ENCODE results near the gene ZNF335.

ZNF335 gene

GRCh38 chr20:45962031-45962755, 9.8 kb downstream of the ZNF335 start:
- no peaks in the 10 kb centered on the region for H3K79me2 ChIP-seq (ENCODE audit: control insufficient read depth, insufficient read depth, low read length)
- no peak overlapping the region for H3K4me3 ChIP-seq (ENCODE audit: low read length)
- H3K4ac ChIP-seq (ENCODE audit: low read depth, low read length) = no peak overlapping the region
- no peak overlapping the region for H3K18ac ChIP-seq (ENCODE audit: low read length)
- no peak overlapping the region for H3K4me2 ChIP-seq (ENCODE audit: low read length)
- no peak overlapping the region for H2BK120ac ChIP-seq (ENCODE audit: low read depth, low read length)
- no peak for DNase-seq
- no peak overlapping the region for H2BK5ac ChIP-seq (ENCODE audit: low read length)
- H3K4me1 ChIP-seq (ENCODE audit: control insufficient read depth, low read depth, low read length) = no peaks in the 10 kb centered on the region
- H3K23ac ChIP-seq (ENCODE audit: low read length) = no peak overlapping the region
- H4K8ac ChIP-seq (ENCODE audit: low read depth, low read length) = no peak overlapping the region
- no peak overlapping the region for H2BK15ac ChIP-seq (replicated peaks; ENCODE audit: low read depth)
- no peaks in the 10 kb centered on the region for H3K27me3 ChIP-seq (ENCODE audit: insufficient read depth, low read length, poor library complexity)
- H3K27ac ChIP-seq (ENCODE audit: low read depth, low read length) = no peak overlapping the region
- H2AK5ac ChIP-seq (ENCODE audit: low read length) = no peak overlapping the region
- H3K9ac ChIP-seq (ENCODE audit: low read length) = no peak overlapping the region
- no CpG with 5 or more reads among the region's 26 CpGs for WGBS (ENCODE audit: extremely low coverage, insufficient coverage, low lambda C conversion rate)
- H3K79me1 ChIP-seq (ENCODE audit: low read length) = no peaks in the 10 kb centered on the region
- no peak overlapping the region for H4K5ac ChIP-seq (ENCODE audit: low read length)
- H3K36me3 ChIP-seq (ENCODE audit: control insufficient read depth, insufficient read depth, low read length) = peaks cover 19% of the 10 kb centered on the region
- no peak overlapping the region for H3K56ac ChIP-seq (ENCODE audit: low read length)

- no peak overlapping the region for H2BK120ac ChIP-seq (ENCODE audit: low read depth, low read length)
- no peaks in the 10 kb centered on the region for H3K79me1 ChIP-seq (ENCODE audit: low read length)
- no peaks in the 10 kb centered on the region for H3K4me1 ChIP-seq (ENCODE audit: control insufficient read depth, low read depth, low read length)
- DNase-seq = no peak
- H4K5ac ChIP-seq (ENCODE audit: low read length) = no peak overlapping the region
- no peak overlapping the region for H3K56ac ChIP-seq (ENCODE audit: low read length)
- H4K8ac ChIP-seq (ENCODE audit: low read depth, low read length) = no peak overlapping the region
- no peak overlapping the region for H3K23ac ChIP-seq (ENCODE audit: low read length)
- no peak overlapping the region for H3K4ac ChIP-seq (ENCODE audit: low read depth, low read length)
- H3K79me2 ChIP-seq (ENCODE audit: control insufficient read depth, insufficient read depth, low read length) = no peaks in the 10 kb centered on the region
- H3K27ac ChIP-seq (ENCODE audit: low read depth, low read length) = no peak overlapping the region
- H2BK5ac ChIP-seq (ENCODE audit: low read length) = no peak overlapping the region
- H3K27me3 ChIP-seq (ENCODE audit: insufficient read depth, low read length, poor library complexity) = no peaks in the 10 kb centered on the region
- H2AK5ac ChIP-seq (ENCODE audit: low read length) = no peak overlapping the region
- no peak overlapping the region for H3K4me2 ChIP-seq (ENCODE audit: low read length)
- no CpG with 5 or more reads among the region's 14 CpGs for WGBS (ENCODE audit: extremely low coverage, insufficient coverage, low lambda C conversion rate)
- no peak overlapping the region for H3K18ac ChIP-seq (ENCODE audit: low read length)
- H3K36me3 ChIP-seq (ENCODE audit: control insufficient read depth, insufficient read depth, low read length) = peaks cover 18% of the 10 kb centered on the region
- H3K4me3 ChIP-seq (ENCODE audit: low read length) = no peak overlapping the region
- H2BK15ac ChIP-seq (replicated peaks; ENCODE audit: low read depth) = no peak overlapping the region
- no peak overlapping the region for H3K9ac ChIP-seq (ENCODE audit: low read length)
These were observed 11.9 kb downstream of the ZNF335 start for GRCh38 chr20:45959956-45960630.

GRCh38 chr20:45959126-45959525, 12.9 kb downstream of the ZNF335 start:
- Histone ChIP-seq H3K27me3 (ENCODE audit: insufficient read depth, low read length, poor library complexity) (no peaks in the 10 kb centered on the region), H4K5ac (ENCODE audit: low read length) (no peak overlapping the region), H3K4me3 (ENCODE audit: low read length) (no peak overlapping the region), H4K8ac (ENCODE audit: low read depth, low read length) (no peak overlapping the region), H3K4ac (ENCODE audit: low read depth, low read length) (no peak overlapping the region), H3K9ac (ENCODE audit: low read length) (no peak overlapping the region), H3K56ac (ENCODE audit: low read length) (no peak overlapping the region), H2BK5ac (ENCODE audit: low read length) (no peak overlapping the region), H3K36me3 (ENCODE audit: control insufficient read depth, insufficient read depth, low read length) (peaks cover 18% of the 10 kb centered on the region), H3K4me1 (ENCODE audit: control insufficient read depth, low read depth, low read length) (no peaks in the 10 kb centered on the region), H3K79me2 (ENCODE audit: control insufficient read depth, insufficient read depth, low read length) (no peaks in the 10 kb centered on the region), H2BK15ac (replicated peaks; ENCODE audit: low read depth) (no peak overlapping the region), H3K23ac (ENCODE audit: low read length) (no peak overlapping the region), H3K27ac (ENCODE audit: low read depth, low read length) (no peak overlapping the region), H2AK5ac (ENCODE audit: low read length) (no peak overlapping the region), H3K4me2 (ENCODE audit: low read length) (no peak overlapping the region), H3K79me1 (ENCODE audit: low read length) (no peaks in the 10 kb centered on the region), H3K18ac (ENCODE audit: low read length) (no peak overlapping the region), H2BK120ac (ENCODE audit: low read depth, low read length) (no peak overlapping the region)
- no CpG with 5 or more reads among the region's 16 CpGs for WGBS (ENCODE audit: extremely low coverage, insufficient coverage, low lambda C conversion rate)
- DNase-seq = no peak

GRCh38 chr20:45958593-45958992, 13.4 kb downstream of the ZNF335 start:
- Histone ChIP-seq H3K56ac (ENCODE audit: low read length) (no peak overlapping the region), H3K23ac (ENCODE audit: low read length) (no peak overlapping the region), H3K4me1 (ENCODE audit: control insufficient read depth, low read depth, low read length) (no peaks in the 10 kb centered on the region), H4K5ac (ENCODE audit: low read length) (no peak overlapping the region), H3K79me2 (ENCODE audit: control insufficient read depth, insufficient read depth, low read length) (no peaks in the 10 kb centered on the region), H3K36me3 (ENCODE audit: control insufficient read depth, insufficient read depth, low read length) (peaks cover 18% of the 10 kb centered on the region), H3K4me2 (ENCODE audit: low read length) (no peak overlapping the region), H2BK5ac (ENCODE audit: low read length) (no peak overlapping the region), H3K9ac (ENCODE audit: low read length) (no peak overlapping the region), H2BK15ac (replicated peaks; ENCODE audit: low read depth) (no peak overlapping the region), H2BK120ac (ENCODE audit: low read depth, low read length) (no peak overlapping the region), H3K79me1 (ENCODE audit: low read length) (no peaks in the 10 kb centered on the region), H3K27me3 (ENCODE audit: insufficient read depth, low read length, poor library complexity) (no peaks in the 10 kb centered on the region), H3K4ac (ENCODE audit: low read depth, low read length) (no peak overlapping the region), H2AK5ac (ENCODE audit: low read length) (no peak overlapping the region), H3K27ac (ENCODE audit: low read depth, low read length) (no peak overlapping the region), H3K18ac (ENCODE audit: low read length) (no peak overlapping the region), H3K4me3 (ENCODE audit: low read length) (no peak overlapping the region), H4K8ac (ENCODE audit: low read depth, low read length) (no peak overlapping the region)
- WGBS (ENCODE audit: extremely low coverage, insufficient coverage, low lambda C conversion rate) = no CpG with 5 or more reads among the region's 4 CpGs
- no peak for DNase-seq

GRCh38 chr20:45957021-45957941, 14.7 kb downstream of the ZNF335 start:
- WGBS (ENCODE audit: extremely low coverage, insufficient coverage, low lambda C conversion rate) = no CpG with 5 or more reads among the region's 19 CpGs

More at GRCh38 chr20:45957021-45957941, 14.7 kb downstream of the ZNF335 start:
- H3K4ac ChIP-seq (ENCODE audit: low read depth, low read length) = no peak overlapping the region
- H3K4me3 ChIP-seq (ENCODE audit: low read length) = no peak overlapping the region
- no peak overlapping the region for H2BK5ac ChIP-seq (ENCODE audit: low read length)
- no peak overlapping the region for H3K23ac ChIP-seq (ENCODE audit: low read length)
- H4K8ac ChIP-seq (ENCODE audit: low read depth, low read length) = no peak overlapping the region
- no peak overlapping the region for H3K4me2 ChIP-seq (ENCODE audit: low read length)
- H2AK5ac ChIP-seq (ENCODE audit: low read length) = no peak overlapping the region
- H3K56ac ChIP-seq (ENCODE audit: low read length) = no peak overlapping the region
- H3K4me1 ChIP-seq (ENCODE audit: control insufficient read depth, low read depth, low read length) = no peaks in the 10 kb centered on the region
- no peak overlapping the region for H3K9ac ChIP-seq (ENCODE audit: low read length)
- no peaks in the 10 kb centered on the region for H3K27me3 ChIP-seq (ENCODE audit: insufficient read depth, low read length, poor library complexity)
- no peaks in the 10 kb centered on the region for H3K79me1 ChIP-seq (ENCODE audit: low read length)
- H3K27ac ChIP-seq (ENCODE audit: low read depth, low read length) = no peak overlapping the region
- no peak overlapping the region for H2BK120ac ChIP-seq (ENCODE audit: low read depth, low read length)
- no peak for DNase-seq
- peaks cover 21% of the 10 kb centered on the region for H3K36me3 ChIP-seq (ENCODE audit: control insufficient read depth, insufficient read depth, low read length)
- H3K79me2 ChIP-seq (ENCODE audit: control insufficient read depth, insufficient read depth, low read length) = no peaks in the 10 kb centered on the region
- no peak overlapping the region for H3K18ac ChIP-seq (ENCODE audit: low read length)
- H2BK15ac ChIP-seq (replicated peaks; ENCODE audit: low read depth) = no peak overlapping the region
- no peak overlapping the region for H4K5ac ChIP-seq (ENCODE audit: low read length)
